T-helper 2 cell treated with Interferon-gamma antibody and Interleukin-4, amounts not matched to agents 100 ng/mL and 5 ng/mL, for 36 hours (primary cell): ENCODE data around the gene DHRS13. TPM values are rescaled to one million over a fixed set of nuclear protein-coding genes. Genes with fewer than 3 reads are reported as not detected.

Source experiments
- intact Hi-C: fragments of 100-400 bp; cut with micrococcal nuclease; formaldehyde crosslinking; loops from one replicate; pipeline ENCODE4 v1.15.1; 2023
- total RNA-seq: library from RNA; stranded (reverse); gene quantifications from 2 replicates; pipeline ENCODE4 v1.2.3, GENCODE V29; 2022

The DHRS13 gene
- total RNA-seq, 1 donor from 2014 or later, result 30.5 TPM

- intact Hi-C loops, result no loop called here
These were observed 38.9 kb downstream of the DHRS13 start for GRCh38 chr17:28863953-28864352.

- intact Hi-C loops, result no loop called here
These were observed 40.3 kb downstream of the DHRS13 start for GRCh38 chr17:28862561-28862960.

GRCh38 chr17:28861393-28862203 is 41.3 kb downstream of the DHRS13 start:
- intact Hi-C loops, result no loop called here

GRCh38 chr17:28860363-28860808 is 42.5 kb downstream of the DHRS13 start:
- intact Hi-C loops, result no loop called here

- intact Hi-C loops, result no loop called here
These were observed 44.0 kb downstream of the DHRS13 start for GRCh38 chr17:28858801-28859355.

- intact Hi-C loops, result no loop called here
These were observed 44.7 kb downstream of the DHRS13 start for GRCh38 chr17:28857905-28858800.

GRCh38 chr17:28856028-28856574 is 46.8 kb downstream of the DHRS13 start:
- intact Hi-C loops, result no loop called here

GRCh38 chr17:28855336-28855679 is 47.6 kb downstream of the DHRS13 start:
- intact Hi-C loops, result loop anchor here (2.0 kb wide), 2 partner anchors 15 to 47 kb away; partner anchors contain the start of gene DHRS13

GRCh38 chr17:28854457-28855335 is 48.2 kb downstream of the DHRS13 start, which contains the start of gene ERAL1:
Gene ERAL1, plus strand, starts transcription at chr17:28855016. Its CDS starts 19 bp downstream, at chr17:28855035.
- intact Hi-C loops, result loop anchor here (2.0 kb wide), 2 partner anchors 16 to 48 kb away; partner anchors contain the start of gene DHRS13

GRCh38 chr17:28853295-28853694 is 49.6 kb downstream of the DHRS13 start:
- intact Hi-C loops, result no loop called here

- intact Hi-C loops, result loop anchor here (2.0 kb wide), 1 partner anchor 68 kb away; no protein-coding TSS in a partner anchor
These were observed 53.6 kb downstream of the DHRS13 start for GRCh38 chr17:28849281-28849680.

GRCh38 chr17:28848667-28849066 is 54.2 kb downstream of the DHRS13 start:
- intact Hi-C loops, result loop anchor here (2.0 kb wide), 1 partner anchor 68 kb away; no protein-coding TSS in a partner anchor

Other genes starting within 250 kb of the DHRS13 start
- gene SDF2, start 241.2 kb downstream of the DHRS13 start, total RNA-seq, result 42.4 and 44.5 TPM in 2 replicates
- 83.8 and 84.3 TPM in 2 replicates for gene SUPT6H, start 240.9 kb downstream of the DHRS13 start, total RNA-seq
- 5.9 and 6.9 TPM in 2 replicates for gene PROCA1, start 191.2 kb downstream of the DHRS13 start, total RNA-seq
- 9.8 and 10.4 TPM in 2 replicates for gene RAB34, start 185.2 kb downstream of the DHRS13 start, total RNA-seq
- gene RPL23A, start 183.1 kb downstream of the DHRS13 start, total RNA-seq, result 1,892 and 1,893 TPM in 2 replicates
- gene TLCD1, start 176.8 kb downstream of the DHRS13 start, total RNA-seq, result 1.7 and 3.2 TPM in 2 replicates
- 5.5 and 7.3 TPM in 2 replicates for gene NEK8, start 174.3 kb downstream of the DHRS13 start, total RNA-seq
- 49.1 and 50.6 TPM in 2 replicates for gene TRAF4, start 159.1 kb downstream of the DHRS13 start, total RNA-seq
- 16.3 and 17.4 TPM in 2 replicates for gene FAM222B, start 60.3 kb downstream of the DHRS13 start, total RNA-seq
- gene ERAL1, start 48.1 kb downstream of the DHRS13 start, total RNA-seq, result 45.1 and 47.8 TPM in 2 replicates
- gene FLOT2, start 5.3 kb downstream of the DHRS13 start, total RNA-seq, result 207 and 212 TPM in 2 replicates
- gene PHF12, start 48.4 kb upstream of the DHRS13 start, total RNA-seq, result 61.0 and 72.0 TPM in 2 replicates
- gene SEZ6, start 103.0 kb upstream of the DHRS13 start, total RNA-seq, result not detected in 2 replicates
- gene PIPOX, start 140.1 kb upstream of the DHRS13 start, total RNA-seq, result 1.8 and 1.9 TPM in 2 replicates